AG10803 (cell line): ENCODE results near the gene AFF3.
A peak's percentile ranks its signal among the peaks of the same experiment; 100 is the strongest.

Experiments used
- DNase-seq: peaks from one replicate; pipeline ENCODE4 v3.0.0; 2010; ENCODE audit warnings: low read depth
- H3K4me3 ChIP-seq: 2 replicates; pipeline ENCODE4 v1.5.1; 2011; ENCODE audit warnings: mild to moderate bottlenecking, low read length, control low read depth
- CTCF ChIP-seq: conservative IDR thresholded peaks from 2 replicates; pipeline ENCODE4 v1.5.1; 2011; ENCODE audit warnings: mild to moderate bottlenecking, low read length, control low read depth, inconsistent platforms

Gene AFF3

GRCh38 chr2:99554871-99555270, 587.5 kb downstream of the AFF3 start:
- no peak overlapping the region for H3K4me3 ChIP-seq
- no peak for DNase-seq
- no peak for TF ChIP-seq CTCF

GRCh38 chr2:99554238-99554637, 588.2 kb downstream of the AFF3 start:
- H3K4me3 ChIP-seq, result no peak overlapping the region
- TF ChIP-seq CTCF, result no peak
- DNase-seq, result no peak

GRCh38 chr2:99552529-99552928, 589.9 kb downstream of the AFF3 start:
- no peak overlapping the region for H3K4me3 ChIP-seq
- TF ChIP-seq CTCF, result no peak
- no peak for DNase-seq

- H3K4me3 ChIP-seq, result no peak overlapping the region
- no peak for DNase-seq
- no peak for TF ChIP-seq CTCF
These were observed 592.0 kb downstream of the AFF3 start for GRCh38 chr2:99550368-99550767.

GRCh38 chr2:99545604-99546003, 596.8 kb downstream of the AFF3 start:
- no peak for TF ChIP-seq CTCF
- DNase-seq, result no peak
- no peak overlapping the region for H3K4me3 ChIP-seq

- TF ChIP-seq CTCF, result no peak
- DNase-seq, result peak; percentile 27
- H3K4me3 ChIP-seq, result no peak overlapping the region
These were observed 597.3 kb downstream of the AFF3 start for GRCh38 chr2:99545066-99545465.

GRCh38 chr2:99544608-99545007, 597.8 kb downstream of the AFF3 start:
- H3K4me3 ChIP-seq, result no peak overlapping the region
- DNase-seq, result no peak
- no peak for TF ChIP-seq CTCF
